GM21515 (cell line): ENCODE data around the gene PTPN22.

ENCODE experiments used
- ATAC-seq: cut with Tn5 transposase; IDR thresholded peaks from one replicate; pipeline ENCODE4 v1.9.1; 2021; ENCODE audit not compliant: unreplicated experiment

The PTPN22 gene

DNA sequence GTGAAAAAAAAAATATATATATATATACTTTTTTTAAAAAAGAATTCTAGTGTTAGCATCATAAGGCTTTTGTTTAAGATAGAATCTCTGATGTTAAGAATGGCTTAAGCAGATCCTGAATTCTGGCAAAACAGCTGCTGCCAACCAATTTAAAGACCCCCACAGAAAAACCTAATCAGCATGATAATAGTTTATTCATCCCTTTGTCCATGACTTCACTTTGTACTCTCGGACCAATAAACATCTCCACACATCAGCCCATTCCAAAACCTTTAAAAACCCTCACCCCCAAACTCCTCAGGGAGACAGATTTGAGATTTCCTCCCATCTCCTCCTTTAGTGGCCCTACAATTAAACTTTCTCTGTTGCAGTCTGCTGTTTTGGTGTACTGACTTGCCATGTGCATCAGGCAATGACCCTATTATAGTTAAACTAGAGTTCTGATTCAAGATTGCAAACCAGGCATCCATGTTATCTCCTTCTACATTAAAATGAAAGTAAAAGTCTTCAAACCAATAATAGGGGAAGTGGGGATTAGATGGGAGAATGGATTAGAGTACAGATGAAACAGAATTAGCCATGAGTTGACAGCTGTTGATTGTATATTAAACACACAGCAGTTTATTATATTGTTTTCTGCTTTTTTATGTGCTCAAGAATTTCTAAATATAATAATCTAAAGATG lies 102.5 kb downstream of the PTPN22 start:
- ATAC-seq = no peak

DNA sequence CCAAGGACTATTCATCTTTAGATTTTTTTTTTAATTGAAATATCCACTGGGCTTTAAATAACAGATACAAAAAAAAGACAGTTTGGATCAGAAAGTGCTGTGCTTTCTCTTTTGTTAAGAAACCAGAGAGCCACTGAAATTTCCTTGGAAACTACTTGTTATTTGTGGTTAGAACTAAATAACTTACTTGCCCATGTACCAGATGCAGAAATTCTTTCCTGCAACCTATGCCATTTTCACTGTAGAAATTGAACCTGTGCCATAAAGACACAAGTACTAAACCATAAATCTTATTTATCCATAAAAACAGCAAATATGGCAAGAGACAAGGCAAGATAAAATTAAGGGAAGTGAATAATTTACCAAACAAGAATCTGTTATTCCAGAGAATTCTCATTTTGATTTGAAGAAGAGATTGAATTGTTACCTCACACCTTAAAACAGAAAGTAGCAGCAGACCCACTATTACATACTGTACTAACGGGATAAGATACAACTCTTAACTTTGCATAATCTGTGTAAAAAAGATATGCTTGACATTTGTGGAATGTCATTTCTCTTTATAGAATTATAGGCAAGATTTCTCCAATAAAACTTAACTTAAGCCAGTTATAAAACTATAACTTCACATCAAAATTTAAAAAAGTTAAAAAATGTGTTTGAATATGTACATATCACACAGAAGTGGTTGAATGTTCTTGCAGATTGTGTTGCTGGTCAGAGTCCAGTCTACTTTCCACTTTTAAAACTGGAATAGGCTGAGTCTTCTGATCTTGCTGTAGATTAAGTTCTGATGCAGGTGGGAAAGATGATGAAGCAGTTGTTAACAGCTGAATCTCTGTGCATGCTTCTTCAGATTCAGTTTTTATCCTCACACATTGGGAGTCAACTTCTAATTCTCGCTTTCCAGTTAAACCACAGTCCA lies 105.9 kb downstream of the PTPN22 start:
- ATAC-seq = no peak
